AG20443 (cell line): ENCODE measurements around the gene SAPCD1.
A peak's percentile ranks its signal among the peaks of the same experiment; 100 is the strongest.

Source experiments
- DNase-seq: peaks from one replicate; pipeline ENCODE4 v3.0.0; 2012; ENCODE audit warnings: low spot score, mixed read lengths

SAPCD1 gene

DNA sequence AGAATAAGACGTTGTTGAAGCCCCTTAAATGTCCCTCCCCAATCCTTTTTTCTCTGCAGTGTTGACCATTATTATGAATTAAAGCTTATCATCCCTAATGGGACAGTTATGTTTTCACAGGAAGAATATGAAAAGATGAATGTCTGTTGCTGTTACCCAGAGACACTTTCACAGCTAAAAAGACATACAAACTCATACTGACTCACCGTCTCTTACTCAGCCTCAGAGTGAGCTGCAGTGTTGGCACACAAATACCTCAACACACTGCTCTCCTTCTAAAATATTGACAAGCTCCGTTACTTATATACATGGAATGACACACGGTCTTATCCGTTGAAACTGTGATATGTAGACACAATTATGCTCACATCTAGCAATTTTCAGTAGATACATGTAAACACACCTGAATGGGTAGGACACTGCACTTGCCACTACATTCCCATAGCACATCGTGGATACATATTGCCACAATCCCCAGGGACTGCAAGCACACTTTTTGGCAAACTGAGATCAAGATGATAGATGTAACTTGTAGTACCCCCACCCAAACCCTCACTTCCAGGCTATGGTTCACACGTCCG is 9.6 kb upstream of the SAPCD1 start:
- DNase-seq, result peak; percentile 74

DNA sequence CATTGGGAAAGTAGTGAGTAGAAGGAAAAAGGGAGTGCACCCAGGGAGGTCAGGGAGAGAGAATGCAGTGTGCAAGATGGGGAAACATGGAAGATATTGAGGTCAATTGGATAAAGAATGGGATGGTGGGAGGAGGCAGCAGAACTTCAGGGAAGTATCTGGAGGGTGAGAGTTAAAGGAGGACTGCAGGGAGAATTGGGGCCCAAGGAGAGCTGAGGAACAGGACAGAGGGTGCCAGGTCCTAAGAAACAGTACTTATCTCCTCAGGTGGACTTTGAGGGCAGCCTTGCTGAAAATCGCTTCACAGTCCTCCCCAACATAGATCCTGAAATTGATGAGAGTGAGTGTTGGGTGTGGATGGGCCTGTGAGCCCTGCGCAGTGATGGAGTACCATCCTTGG is 4.2 kb upstream of the SAPCD1 start:
- DNase-seq, result no peak

DNA sequence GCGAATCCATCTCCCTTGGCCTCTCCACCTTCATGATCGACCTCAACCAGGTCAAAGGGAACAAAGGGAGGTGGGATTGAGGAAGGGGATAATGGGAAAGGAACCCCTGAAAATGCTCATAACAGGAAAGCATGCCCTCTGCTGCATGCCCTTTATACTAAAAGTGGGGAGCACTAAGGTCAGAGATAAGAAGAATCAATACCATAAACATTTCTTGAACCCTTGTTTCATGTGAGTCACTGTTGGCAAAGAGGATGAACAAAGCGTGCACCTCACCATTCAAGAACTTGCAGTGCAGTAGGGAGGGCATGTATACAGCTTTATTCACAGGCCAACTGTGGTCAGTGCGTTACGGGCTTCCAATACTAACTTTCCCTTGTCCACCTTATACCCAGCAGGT is 1.7 kb upstream of the SAPCD1 start:
- no peak for DNase-seq

DNA sequence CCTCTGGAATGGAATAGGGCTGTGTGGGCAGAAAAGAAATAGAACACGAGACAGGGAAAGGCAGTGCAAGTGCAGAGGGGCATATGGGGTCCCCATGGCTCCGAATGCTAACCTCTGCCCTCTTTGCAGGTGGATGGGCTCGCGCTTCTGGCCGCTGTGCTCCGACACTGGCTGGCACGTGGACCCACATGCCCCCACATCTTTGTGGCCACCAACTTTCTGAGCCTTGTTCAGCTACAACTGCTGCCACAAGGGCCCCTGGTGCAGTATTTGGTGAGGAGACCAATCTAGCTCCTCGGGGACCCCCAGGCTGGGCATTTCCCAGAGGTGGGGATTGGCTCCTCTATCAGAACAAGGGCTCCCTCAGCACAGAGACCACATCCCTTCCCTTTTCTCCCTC is 1.1 kb upstream of the SAPCD1 start:
- DNase-seq, result no peak

DNA sequence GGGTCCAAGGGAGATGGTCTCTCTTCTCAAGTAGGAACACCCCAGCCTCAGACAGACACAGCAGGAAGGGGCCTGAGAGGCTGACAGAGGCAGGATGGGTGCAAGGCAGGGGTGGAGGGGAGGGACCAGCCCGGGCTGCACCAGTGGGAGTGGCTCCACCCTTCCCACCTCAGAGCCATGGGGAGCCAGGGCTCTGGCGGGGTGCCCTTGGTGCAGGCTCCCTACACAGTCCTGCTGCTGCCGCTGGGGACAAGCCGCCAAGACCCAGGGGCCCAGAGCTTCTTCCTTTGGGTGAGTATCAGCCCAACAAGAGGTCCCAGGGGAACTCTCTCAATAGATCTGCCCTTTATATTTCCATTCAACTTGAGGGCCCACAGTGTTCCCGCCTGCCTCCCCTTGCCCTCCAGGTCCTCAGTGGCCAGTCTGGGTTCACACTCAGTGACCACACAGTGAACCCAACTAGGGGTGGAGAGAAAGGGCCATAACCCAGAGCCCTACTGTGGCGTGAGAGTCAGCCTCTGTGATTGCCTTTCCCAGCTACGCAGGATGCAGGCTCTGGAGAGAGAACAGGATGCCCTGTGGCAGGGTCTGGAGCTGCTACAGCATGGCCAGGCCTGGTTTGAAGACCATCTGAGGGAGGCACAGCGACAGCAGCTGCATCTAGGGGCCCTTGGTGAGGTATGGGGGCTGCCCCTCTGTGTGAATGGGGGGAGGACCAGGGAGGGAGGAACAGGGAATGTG is 592 bp downstream of the SAPCD1 start:
- DNase-seq, result no peak

DNA sequence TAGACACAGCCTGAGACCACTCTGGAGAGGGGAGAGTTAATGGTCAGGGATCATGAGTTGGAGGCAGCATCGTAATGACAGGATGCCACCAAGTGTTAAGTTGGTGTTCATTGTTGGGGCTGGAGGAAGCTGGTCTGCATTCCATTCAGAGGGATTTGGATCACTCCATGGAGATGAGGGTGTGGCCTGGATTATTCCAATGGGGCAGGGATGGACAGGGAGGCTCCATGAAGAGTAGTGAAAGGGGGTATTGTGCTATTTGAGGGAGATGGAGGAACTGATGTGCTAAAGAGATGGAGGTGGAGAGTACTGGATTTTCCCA is 1.1 kb downstream of the SAPCD1 start:
- peak; percentile 92 for DNase-seq

DNA sequence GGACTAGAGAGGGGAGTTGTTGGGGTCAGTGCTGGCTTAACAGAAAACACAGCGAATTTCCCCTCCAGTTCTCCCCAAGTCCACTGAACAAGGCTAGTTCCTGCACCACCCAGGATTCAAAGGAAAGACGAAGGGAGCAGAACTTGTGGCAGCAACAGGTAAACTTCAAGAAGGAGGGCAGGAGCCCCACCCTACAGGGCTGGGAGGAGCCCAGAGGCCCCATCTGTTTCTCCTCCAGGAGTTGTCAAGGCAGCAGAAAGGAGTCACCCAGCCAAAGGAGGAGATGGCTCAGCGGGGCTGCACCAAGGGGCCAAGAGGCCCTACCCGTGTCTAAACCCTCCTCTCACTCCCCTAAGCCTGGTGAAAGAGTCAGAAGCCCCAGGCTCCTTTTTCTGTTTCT is 1.7 kb downstream of the SAPCD1 start:
- no peak for DNase-seq

DNA sequence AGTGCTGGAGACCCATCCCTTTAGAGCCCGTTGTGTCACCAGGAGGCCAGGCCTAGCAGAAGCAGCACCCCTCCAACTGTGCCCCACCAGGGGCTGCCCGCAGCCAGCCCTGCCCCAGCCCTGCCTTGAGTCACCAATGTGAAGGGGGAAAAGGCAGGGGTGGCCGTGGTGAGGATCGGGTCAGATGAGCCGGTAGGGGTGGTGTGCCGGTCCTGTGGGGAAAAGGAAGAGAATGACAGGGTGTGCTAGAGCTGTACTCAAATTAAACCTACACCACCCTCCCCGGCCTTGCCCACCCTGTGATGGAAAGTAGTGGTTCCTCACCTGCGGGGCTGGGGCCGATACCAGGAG is 3.1 kb downstream of the SAPCD1 start:
- DNase-seq, result no peak

DNA sequence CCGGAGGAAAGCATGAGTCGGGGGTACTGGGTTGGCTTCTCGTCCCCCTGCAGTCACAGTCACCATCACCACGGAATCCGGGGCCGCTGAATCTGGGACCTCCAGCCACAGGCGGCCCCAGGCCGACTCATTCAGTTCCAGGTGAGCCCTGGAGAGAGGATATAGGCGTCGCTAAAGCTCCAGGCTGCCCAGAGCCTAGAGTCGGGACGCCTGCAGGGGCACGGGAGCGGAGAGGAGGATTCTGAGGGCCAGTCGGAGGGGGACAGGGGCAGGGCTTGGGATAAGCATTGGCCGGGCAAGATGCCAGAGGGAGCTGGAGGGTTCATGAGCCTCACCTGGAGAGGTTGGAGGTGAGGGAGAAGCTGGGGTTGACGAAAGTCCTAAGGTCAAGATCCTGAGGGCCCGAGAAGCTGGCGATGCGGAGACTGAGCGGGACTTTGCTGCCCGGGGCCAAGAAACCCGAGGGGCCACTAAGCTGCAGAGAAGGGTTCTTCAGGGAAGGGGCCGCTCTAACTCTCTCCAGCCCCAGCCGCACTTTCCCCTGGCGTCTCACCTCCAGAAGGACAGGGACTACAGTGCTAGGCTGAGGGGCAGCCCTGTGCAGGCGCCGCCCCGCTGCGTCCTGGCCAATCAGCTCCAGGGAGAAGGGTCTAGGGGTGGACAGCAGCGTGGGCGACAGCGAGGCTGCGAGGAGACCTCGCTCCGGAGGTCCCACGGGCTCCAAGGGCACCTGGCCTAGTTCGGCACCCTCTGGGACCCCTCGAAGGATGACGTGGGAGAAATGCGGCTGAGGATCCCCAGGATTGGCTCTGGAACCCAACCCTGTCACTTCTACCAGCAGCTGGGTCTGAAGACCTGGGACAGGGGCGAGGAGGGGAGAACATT is 3.7 kb downstream of the SAPCD1 start:
- peak; percentile 71 for DNase-seq

DNA sequence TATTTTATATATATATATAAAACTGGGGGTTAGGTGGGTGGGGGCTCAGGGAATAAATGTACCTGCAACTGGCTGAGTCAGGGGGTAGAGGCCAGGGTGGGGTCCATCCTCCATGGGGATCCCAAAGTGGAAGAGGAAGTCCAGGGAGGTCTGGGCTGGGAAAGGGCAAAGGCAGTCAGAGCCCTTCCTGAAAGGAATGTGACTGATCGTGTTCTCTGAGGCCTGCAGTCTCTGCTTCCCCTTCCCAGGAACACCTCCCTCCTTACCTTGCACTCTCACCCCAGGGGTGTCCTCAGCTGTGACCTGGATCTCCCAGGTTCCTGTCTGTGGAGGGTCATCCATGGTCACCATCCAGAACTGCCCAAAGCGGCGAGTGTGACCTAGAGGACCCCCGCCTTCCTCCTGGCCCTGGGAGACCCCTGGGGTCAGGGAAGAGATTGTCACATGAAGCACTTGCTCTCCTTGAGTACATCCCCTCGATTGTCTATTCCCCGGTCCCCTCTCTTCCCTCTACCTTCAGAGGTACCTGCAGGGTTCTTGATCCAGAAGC is 4.7 kb downstream of the SAPCD1 start:
- no peak for DNase-seq

DNA sequence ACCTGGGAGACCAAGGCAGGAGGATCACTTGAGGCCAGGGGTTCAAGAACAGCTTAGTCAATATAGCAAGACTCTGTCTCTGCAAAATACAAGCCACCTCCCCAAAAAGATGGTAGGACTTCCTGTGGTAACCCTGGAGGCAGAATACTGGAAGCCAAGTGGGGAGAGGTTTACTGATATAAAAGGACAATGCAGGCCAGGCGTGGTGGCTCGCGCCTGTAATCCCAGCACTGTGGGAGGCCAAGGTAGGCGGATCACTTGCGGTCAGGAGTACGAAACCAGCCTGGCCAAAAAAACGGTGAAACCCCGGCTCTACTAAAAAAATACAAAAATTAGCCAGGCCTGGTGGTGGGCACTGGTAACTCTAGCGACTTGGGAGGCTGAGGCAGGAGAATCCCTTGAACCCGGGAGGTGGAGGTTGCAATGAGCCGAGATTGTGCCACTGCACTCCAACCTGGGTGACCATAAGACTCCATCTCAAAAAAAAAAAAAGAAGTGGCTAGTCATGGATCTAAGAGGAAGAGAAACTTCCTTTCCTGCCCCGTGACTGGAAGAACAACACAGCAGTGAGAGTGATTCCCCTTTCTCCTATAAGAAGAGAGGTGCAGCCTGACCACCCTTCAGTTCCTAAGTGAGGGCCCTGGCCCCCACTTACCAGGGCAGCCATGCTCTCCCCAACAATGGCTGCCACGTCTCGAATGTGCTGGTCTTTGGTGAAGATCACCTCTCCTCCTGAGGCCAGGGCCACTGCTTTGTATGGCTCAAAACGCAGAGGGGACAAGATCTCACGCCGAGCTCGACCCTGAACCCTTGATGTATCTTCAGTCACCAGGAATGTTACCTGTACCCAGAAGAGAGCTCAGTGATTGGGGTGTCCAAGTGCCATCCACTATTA is 6.2 kb downstream of the SAPCD1 start:
- DNase-seq, result no peak

DNA sequence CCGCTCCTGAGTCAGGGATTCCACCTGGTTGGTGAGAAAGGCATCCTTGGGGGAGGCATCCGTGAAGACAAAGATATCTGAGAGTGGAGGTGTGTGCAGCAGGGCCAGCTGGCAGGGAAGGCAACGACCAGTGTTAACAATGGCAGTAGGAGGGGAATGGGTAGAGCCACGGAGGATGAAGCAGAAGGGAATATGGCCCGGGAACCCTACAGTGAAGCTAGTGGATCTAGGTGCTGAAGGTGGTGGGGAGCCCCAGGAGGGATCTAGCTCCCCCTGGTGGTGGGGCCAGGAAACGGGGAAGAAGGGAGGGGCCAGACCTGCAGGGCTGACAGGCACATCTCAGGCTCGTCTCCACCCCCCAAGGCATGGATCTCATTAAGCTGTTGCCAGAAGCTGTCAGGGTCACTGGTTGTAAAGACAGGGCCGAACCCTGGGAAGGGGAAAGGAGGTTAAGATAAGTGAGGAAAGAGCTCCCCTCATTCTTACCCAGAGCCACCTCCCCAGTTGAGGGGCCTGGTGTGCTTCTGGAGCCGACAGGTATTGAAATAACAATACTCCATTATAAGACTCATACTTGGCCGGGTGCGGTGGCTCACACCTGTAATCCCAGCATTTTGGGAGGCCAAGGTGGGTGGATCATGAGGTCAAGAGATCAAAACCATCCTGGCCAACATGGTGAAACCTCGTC is 7.4 kb downstream of the SAPCD1 start:
- peak; percentile 88 for DNase-seq

DNA sequence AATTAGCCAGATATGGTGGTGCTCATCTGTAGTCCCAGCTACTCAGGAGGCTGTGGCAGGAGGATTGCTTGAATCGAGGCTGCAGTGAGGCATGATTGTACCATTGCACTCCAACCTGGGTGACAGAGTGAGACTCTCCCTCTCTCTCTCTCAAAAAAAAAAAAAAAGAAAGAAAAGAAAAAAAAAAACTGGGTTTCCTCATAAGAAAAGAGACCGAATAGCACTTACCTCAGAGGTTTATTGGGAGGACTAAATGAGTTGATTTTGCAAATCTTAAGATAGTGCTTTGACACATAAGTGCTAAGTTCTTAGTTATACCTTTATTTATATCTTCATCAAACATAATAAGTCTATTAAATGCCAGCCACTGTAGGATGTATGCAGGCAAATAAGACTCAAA is 8.4 kb downstream of the SAPCD1 start:
- no peak for DNase-seq

DNA sequence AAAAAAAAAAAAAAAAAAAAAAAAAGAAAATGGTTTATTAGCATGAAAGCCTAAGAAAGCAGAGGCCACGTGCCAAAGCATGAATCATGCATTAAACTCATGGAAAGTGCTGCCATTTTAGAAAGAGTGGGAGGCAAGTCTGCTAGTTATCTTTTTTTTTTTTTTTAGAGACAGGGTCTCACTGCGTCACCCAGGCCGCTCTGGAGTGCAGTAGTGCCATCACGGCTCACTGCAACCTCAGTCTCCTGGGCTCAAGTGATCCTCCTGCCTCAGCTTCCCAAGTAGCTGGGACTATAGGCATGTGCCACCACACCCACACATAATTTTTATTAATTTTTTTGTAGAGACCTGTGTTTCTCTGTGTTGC is 9.5 kb downstream of the SAPCD1 start:
- DNase-seq, result no peak

DNA sequence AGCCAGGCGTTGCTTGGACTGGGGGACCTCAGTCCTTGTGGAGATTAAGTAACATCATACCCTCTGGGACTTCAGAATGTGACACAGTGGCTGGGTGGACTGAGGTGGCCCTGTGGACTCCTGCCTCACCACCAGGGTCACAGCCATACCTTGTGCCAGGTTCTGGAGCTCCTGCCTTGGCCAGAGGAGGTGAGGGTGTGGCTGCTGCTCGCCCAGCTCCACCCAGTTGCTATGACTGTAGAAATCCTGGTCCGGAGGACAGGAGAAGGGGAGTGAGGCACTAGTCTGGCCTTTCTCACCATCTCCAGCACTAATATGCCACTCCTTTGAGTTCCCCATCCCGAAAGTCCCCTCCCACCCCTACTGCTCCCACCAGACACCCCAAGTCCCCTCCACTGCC is 12.7 kb downstream of the SAPCD1 start:
- DNase-seq, result no peak

DNA sequence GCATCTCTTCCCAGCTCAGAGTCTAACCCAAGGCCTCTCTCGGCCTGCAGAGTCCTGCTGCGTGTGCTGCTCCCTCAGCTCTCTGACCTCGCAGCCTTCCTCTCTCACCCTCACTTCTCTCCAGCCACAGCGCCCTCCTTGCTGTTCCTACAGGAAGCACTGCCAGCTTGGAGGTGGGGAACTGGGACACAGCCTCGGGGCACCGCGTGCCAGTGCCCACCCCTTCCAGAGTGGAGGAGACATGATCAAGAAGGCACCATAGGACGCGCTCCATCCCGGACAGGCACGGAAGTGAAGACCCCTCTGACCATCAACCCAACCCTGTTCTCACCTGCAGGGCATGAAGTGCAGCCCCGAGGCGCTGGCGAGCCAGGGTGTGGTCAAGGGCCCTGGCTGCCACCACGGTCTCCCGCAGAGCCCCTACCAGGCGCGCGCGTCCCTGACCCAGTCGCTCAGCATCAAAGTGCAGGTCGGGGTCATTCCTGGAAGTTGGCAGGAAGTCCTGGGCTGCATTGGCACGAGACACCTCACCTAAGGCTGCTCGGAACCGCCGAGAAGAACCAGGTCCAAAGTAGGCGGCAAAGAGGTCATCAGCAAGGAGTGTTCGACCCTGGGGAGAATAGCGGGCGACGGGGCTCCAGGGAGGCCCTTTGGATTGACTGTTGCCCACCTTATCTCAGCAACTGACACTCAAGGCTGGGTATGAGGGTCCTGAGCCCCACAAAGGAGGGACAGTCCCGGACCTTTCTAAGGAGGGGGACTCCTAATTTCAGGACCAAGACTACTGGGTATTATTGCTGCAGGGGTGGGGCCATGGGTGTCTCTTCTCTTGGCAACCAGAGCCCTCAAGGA is 13.4 kb downstream of the SAPCD1 start:
- DNase-seq, result no peak

DNA sequence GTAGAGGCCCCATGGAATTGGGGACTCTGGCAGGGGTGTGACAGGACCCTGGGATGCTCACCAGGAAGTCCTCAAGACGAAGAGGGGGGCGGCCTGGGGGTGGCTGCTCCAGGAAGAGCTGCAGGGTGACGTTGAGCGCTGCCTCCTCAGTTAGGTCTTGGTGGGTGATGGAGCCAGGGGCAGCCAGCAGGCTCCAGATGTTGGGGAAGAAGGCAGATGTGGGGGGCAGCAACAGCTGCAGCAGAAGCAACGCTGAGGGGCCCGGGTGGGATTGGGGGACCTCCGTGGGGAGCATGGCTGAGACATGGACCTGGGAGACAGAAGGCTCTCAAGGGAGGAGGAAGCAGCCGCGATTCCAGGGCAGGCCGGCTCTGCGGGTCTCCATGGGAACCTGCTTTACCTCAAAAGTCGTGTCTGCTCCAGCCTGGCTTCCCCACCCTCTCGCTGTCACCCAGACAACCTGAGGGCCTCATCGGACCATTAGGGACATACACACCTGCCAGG is 14.1 kb downstream of the SAPCD1 start:
- DNase-seq, result no peak

DNA sequence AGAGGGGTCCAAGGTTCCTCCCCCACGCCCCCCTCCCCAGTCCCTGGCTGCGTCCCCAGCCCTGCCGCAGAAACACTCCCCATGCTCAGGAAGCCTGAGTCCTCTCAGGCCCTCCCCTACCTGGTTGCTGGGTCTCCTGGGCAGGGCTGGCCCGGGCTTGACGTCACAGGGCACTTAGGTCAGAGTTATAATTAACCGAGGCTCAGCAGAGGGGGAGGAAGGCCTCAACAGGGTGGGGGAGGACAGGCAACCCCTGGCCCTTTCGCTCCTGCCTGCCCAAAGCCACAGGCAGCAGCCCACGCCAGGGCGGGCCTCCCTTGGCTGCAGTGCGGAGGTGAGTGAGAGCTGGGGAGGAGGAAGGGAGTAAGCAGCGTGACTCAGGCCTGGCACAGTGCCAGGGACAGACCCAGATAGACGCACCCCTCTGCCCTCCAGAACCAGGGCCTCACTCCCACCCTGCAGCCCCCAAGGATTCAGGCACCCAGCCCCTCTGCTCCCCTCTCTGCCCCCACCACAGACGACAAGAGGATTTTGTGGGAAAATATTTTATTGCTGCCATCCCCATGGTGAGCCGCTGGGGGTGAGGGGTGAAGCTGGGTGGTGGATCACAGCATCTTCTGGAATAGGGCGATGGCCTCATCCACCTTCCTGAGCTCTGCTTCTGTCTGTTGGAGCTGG is 14.7 kb downstream of the SAPCD1 start, which contains the start of gene VWA7:
TSS of gene VWA7 (minus strand) at position 340 of the 678 bp plus-strand sequence. CDS start 549 bp downstream, outside the sequence.
- peak; percentile 85 for DNase-seq

DNA sequence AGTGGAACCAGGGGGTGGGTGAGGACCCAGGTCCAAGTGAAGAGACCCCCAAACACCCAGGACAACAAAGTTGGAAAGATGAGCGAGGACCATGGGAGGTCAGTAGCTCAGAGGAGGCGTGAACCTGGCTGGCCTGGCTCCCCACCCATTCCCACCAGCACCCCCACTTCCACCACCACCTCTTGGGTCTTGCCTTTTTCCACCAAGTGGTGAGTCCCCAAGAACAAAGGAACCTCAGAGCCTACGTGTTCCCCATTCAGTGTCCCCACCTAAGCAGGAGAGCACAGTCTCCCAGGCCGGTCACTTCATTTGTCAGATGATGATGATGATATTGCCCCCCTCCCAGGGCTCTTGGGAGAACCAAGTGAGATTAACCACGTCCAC is 15.2 kb downstream of the SAPCD1 start:
- no peak for DNase-seq

DNA sequence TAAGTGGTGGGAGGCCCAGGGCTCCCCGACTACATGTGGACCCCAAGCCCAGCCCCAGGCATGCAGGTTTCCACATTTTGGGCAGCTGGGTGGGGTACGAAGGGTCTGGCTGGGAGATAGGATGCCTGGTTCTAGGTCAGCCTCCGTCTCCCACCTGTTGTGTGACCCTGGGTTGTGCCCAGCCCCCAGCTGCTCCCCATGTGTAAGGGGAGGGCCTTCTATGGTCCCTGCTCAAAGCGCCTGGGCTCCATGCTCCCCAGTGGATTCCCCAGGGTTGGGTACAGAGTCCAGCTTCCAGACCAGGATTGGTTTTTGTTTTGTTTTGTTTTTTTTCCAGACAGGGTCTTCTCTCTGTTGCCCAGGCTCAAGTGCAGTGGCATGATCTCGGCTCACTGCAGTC is 15.7 kb downstream of the SAPCD1 start:
- no peak for DNase-seq
